Cardiac septum (tissue), 1 donor: ENCODE data around the gene PCDHGA9. TPM values are rescaled to one million over a fixed set of nuclear protein-coding genes. Genes with fewer than 3 reads are reported as not detected.
A peak's percentile ranks its signal among the peaks of the same experiment; 100 is the strongest.
"Not testable (repeated sequence)": the region's sequence is repeated elsewhere in the genome, so short reads cannot be mapped to it uniquely, and the experiment has no call there.

Experiments used
- DNase-seq: peaks from one replicate; pipeline ENCODE4 v3.0.0-alpha.2; 2020; ENCODE audit warnings: low spot score
- intact Hi-C: fragments of 100-400 bp; cut with DNase I; formaldehyde crosslinking; loops from one replicate; pipeline ENCODE4 v1.14.0; 2022
- total RNA-seq: library from RNA; stranded (reverse); fragmentation: NEBNext Ultra II Directional; extraction: Animal tissue kit (Norgen Biotek cat#: 25700); gene quantifications from one replicate; pipeline ENCODE4 v1.2.1, GENCODE V29; 2021
- donor health status: DM: no; HTN: no; CAD: no.

Gene PCDHGA9
- total RNA-seq, 1 donor from 2014 or later, result 9.6 TPM

GRCh38 chr5:141409598-141410306 lies 7.2 kb downstream of the PCDHGA9 start:
- intact Hi-C loops, result no loop called here
- DNase-seq, result no peak

GRCh38 chr5:141411575-141411974 lies 9.0 kb downstream of the PCDHGA9 start:
- intact Hi-C loops, result no loop called here
- no peak for DNase-seq

GRCh38 chr5:141412854-141413539 lies 10.4 kb downstream of the PCDHGA9 start, which contains the start of gene PCDHGA10:
Gene PCDHGA10 (plus strand): TSS chr5:141412987. CDS start chr5:141413176, 189 bp downstream.
- no peak for DNase-seq
- intact Hi-C loops, result no loop called here

GRCh38 chr5:141413540-141414069 lies 11.0 kb downstream of the PCDHGA9 start:
- DNase-seq, result no peak
- intact Hi-C loops, result loop anchor here (2.0 kb wide), 1 partner anchor 145 kb away; no protein-coding TSS in a partner anchor

- intact Hi-C loops, result loop anchor here (2.0 kb wide), 1 partner anchor 144 kb away; no protein-coding TSS in a partner anchor
- not testable (repeated sequence) for DNase-seq
These were observed 12.1 kb downstream of the PCDHGA9 start for GRCh38 chr5:141414548-141415274.

GRCh38 chr5:141415275-141415618 lies 12.7 kb downstream of the PCDHGA9 start:
- DNase-seq, result not testable (repeated sequence)
- intact Hi-C loops, result loop anchor here (2.0 kb wide), 1 partner anchor 144 kb away; no protein-coding TSS in a partner anchor

- intact Hi-C loops, result loop anchor here (2.0 kb wide), 1 partner anchor 107 kb away; no protein-coding TSS in a partner anchor
- peak; percentile 86 for DNase-seq
These were observed 15.1 kb downstream of the PCDHGA9 start, which contains the start of gene PCDHGB7 for GRCh38 chr5:141417494-141418172. Gene PCDHGB7 (plus strand): TSS chr5:141417677. CDS start chr5:141417860, 183 bp downstream.

- no peak for DNase-seq
- intact Hi-C loops, result no loop called here
These were observed 16.7 kb downstream of the PCDHGA9 start for GRCh38 chr5:141419074-141419880.

GRCh38 chr5:141420855-141421488 lies 18.4 kb downstream of the PCDHGA9 start, which contains the start of gene PCDHGA11:
Gene PCDHGA11 (plus strand): TSS chr5:141421051. CDS start chr5:141421228, 177 bp downstream.
- no peak for DNase-seq
- intact Hi-C loops, result no loop called here

GRCh38 chr5:141421489-141421855 lies 18.9 kb downstream of the PCDHGA9 start:
- intact Hi-C loops, result no loop called here
- no peak for DNase-seq

GRCh38 chr5:141422742-141423291 lies 20.2 kb downstream of the PCDHGA9 start:
- intact Hi-C loops, result no loop called here
- no peak for DNase-seq

- no peak for DNase-seq
- intact Hi-C loops, result no loop called here
These were observed 25.3 kb downstream of the PCDHGA9 start for GRCh38 chr5:141427783-141428426.

GRCh38 chr5:141430332-141431113 lies 27.9 kb downstream of the PCDHGA9 start, which contains the start of gene PCDHGA12:
Gene PCDHGA12 (plus strand): TSS chr5:141430507. CDS start chr5:141430760, 253 bp downstream.
- no peak for DNase-seq
- intact Hi-C loops, result loop anchor here (5.0 kb wide), 1 partner anchor 92 kb away; no protein-coding TSS in a partner anchor

GRCh38 chr5:141431286-141431685 lies 28.7 kb downstream of the PCDHGA9 start:
- DNase-seq, result no peak
- intact Hi-C loops, result loop anchor here (5.0 kb wide), 1 partner anchor 91 kb away; no protein-coding TSS in a partner anchor

GRCh38 chr5:141432308-141432707 lies 29.7 kb downstream of the PCDHGA9 start:
- not testable (repeated sequence) for DNase-seq
- intact Hi-C loops, result loop anchor here (5.0 kb wide), 1 partner anchor 90 kb away; no protein-coding TSS in a partner anchor

GRCh38 chr5:141432726-141433125 lies 30.1 kb downstream of the PCDHGA9 start:
- intact Hi-C loops, result loop anchor here (5.0 kb wide), 1 partner anchor 90 kb away; no protein-coding TSS in a partner anchor

More at GRCh38 chr5:141432726-141433125, 30.1 kb downstream of the PCDHGA9 start:
- not testable (repeated sequence) for DNase-seq
